Measurements from ENCODE around the gene NGFR.

The NGFR gene

DNA sequence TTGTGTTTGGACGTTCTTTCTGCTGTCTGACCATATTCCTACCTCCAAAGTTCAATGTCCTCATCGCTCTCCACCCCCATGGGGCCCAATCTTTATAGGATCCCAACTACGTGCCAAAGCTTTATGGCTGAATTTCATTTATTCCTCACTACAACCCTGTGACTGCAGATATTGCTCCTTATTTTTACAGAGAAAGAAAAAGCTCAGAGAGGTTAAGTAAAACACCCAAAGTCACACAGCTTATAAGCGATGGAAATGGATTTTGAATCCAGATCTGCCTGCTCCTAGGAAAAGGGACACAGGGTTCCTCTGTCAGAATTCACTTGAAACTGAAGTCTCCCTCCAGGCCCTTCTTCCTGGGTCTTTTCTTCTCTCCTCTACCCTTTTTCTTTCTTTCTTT, 9.3 kb downstream of the NGFR start:
- Histone ChIP-seq H3K4me1 (no peaks in the 10 kb centered on the region), H3K9ac (no peak overlapping the region), H3K27ac (no peak overlapping the region), H3K4me2 (ENCODE audit: low read length) (no peak overlapping the region), H2AFZ (no peak overlapping the region), H3K36me3 (ENCODE audit: control insufficient read depth, insufficient read depth, low read length) (no peaks in the 10 kb centered on the region), H3K27me3 (ENCODE audit: control insufficient read depth, insufficient read depth, low read length) (no peaks in the 10 kb centered on the region), H3K9me3 (ENCODE audit: control insufficient read depth, low read length) (no peaks in the 10 kb centered on the region), H3K79me2 (no peaks in the 10 kb centered on the region), H3K4me3 (ENCODE audit: low read depth, low read length) (no peak overlapping the region)
- TF ChIP-seq, protein P1, sequence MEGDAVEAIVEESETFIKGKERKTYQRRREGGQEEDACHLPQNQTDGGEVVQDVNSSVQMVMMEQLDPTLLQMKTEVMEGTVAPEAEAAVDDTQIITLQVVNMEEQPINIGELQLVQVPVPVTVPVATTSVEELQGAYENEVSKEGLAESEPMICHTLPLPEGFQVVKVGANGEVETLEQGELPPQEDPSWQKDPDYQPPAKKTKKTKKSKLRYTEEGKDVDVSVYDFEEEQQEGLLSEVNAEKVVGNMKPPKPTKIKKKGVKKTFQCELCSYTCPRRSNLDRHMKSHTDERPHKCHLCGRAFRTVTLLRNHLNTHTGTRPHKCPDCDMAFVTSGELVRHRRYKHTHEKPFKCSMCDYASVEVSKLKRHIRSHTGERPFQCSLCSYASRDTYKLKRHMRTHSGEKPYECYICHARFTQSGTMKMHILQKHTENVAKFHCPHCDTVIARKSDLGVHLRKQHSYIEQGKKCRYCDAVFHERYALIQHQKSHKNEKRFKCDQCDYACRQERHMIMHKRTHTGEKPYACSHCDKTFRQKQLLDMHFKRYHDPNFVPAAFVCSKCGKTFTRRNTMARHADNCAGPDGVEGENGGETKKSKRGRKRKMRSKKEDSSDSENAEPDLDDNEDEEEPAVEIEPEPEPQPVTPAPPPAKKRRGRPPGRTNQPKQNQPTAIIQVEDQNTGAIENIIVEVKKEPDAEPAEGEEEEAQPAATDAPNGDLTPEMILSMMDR (IDR thresholded peaks at IDR 0.05) = no peak

DNA sequence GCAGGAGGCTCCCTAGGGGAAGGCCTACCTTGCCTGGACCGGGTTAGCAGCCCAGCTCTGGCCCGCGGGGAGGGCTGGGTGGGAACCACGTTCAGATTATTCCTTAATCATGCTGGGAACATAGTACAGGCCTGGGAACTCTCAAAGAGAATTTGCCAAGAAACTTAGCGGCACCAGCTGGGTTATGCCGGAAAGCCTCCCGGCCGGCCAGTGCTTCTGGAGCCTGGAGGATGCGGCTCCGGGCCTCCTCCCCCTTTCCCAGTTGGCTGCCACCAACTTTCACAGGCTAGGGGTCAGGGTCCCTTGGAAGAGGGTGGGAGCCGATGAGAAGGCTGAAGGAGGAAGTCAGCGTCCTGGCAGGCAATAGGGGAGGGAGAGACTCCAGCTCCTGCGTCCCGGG, 10.8 kb downstream of the NGFR start:
- Histone ChIP-seq H3K36me3 (ENCODE audit: control insufficient read depth, insufficient read depth, low read length) (no peaks in the 10 kb centered on the region), H3K9me3 (ENCODE audit: control insufficient read depth, low read length) (no peaks in the 10 kb centered on the region), H3K27me3 (ENCODE audit: control insufficient read depth, insufficient read depth, low read length) (no peaks in the 10 kb centered on the region), H3K79me2 (no peaks in the 10 kb centered on the region), H3K27ac (no peak overlapping the region), H3K9ac (no peak overlapping the region), H3K4me1 (no peaks in the 10 kb centered on the region), H3K4me2 (ENCODE audit: low read length) (no peak overlapping the region), H2AFZ (no peak overlapping the region), H3K4me3 (ENCODE audit: low read depth, low read length) (no peak overlapping the region)
- TF ChIP-seq, protein P1 (IDR thresholded peaks at IDR 0.05) = no peak

DNA sequence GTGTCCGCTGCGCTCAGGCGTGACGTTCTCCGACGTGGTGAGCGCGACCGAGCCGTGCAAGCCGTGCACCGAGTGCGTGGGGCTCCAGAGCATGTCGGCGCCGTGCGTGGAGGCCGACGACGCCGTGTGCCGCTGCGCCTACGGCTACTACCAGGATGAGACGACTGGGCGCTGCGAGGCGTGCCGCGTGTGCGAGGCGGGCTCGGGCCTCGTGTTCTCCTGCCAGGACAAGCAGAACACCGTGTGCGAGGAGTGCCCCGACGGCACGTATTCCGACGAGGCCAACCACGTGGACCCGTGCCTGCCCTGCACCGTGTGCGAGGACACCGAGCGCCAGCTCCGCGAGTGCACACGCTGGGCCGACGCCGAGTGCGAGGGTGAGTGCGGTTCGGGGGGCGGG, 11.2 kb downstream of the NGFR start:
- no peaks in the 10 kb centered on the region for H3K79me2 ChIP-seq
- H2AFZ ChIP-seq = no peak overlapping the region
- H3K27ac ChIP-seq = no peak overlapping the region
- H3K27me3 ChIP-seq (ENCODE audit: control insufficient read depth, insufficient read depth, low read length) = no peaks in the 10 kb centered on the region
- no peaks in the 10 kb centered on the region for H3K36me3 ChIP-seq (ENCODE audit: control insufficient read depth, insufficient read depth, low read length)
- no peak overlapping the region for H3K4me3 ChIP-seq (ENCODE audit: low read depth, low read length)
- TF ChIP-seq, protein P1 (IDR thresholded peaks at IDR 0.05) = no peak
- H3K9me3 ChIP-seq (ENCODE audit: control insufficient read depth, low read length) = no peaks in the 10 kb centered on the region
- no peaks in the 10 kb centered on the region for H3K4me1 ChIP-seq
- no peak overlapping the region for H3K9ac ChIP-seq
- H3K4me2 ChIP-seq (ENCODE audit: low read length) = no peak overlapping the region

DNA sequence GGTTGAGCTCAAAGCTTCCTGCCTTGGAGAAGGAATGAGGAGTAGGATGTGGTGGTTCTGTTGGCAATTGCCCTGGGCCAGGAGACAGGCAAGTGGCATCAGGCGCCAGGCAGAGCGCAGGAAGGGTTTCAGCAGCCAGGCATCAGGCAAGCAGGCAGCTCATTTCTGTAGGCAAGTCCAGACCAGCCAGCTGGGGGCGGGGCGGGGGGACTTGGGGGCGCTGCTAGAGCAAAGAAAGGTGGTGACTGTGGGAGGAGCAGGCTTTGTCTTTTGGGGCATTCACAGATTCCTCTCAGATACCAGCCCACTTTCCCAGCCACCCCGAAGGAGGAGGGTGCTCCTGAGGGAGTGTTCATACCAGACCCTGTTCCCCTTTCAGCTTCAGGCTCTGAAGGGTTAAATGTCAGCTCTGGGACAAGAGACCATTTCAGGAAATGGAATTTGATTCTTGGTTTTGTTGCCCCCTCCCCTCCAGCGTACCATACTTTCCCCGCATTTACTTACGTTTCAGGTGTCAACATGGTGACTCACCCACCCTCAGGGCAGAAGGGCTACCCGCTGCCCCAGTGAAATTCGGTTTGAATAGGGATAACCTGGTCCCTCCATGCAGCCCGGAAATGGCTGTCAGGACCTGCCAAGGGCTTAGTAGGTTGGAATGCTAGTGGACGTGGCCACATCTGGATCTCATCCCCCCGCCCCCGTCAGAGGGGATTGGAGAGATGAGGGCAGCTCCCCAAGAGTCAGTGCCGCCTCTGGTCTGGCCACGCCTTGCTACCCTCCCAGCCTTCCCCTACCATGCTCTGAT, 13.2 kb downstream of the NGFR start:
- H3K27me3 ChIP-seq (ENCODE audit: control insufficient read depth, insufficient read depth, low read length) = no peaks in the 10 kb centered on the region
- no peaks in the 10 kb centered on the region for H3K36me3 ChIP-seq (ENCODE audit: control insufficient read depth, insufficient read depth, low read length)
- no peak overlapping the region for H2AFZ ChIP-seq
- H3K4me1 ChIP-seq = no peaks in the 10 kb centered on the region
- H3K4me3 ChIP-seq (ENCODE audit: low read depth, low read length) = no peak overlapping the region
- TF ChIP-seq, protein P1 (IDR thresholded peaks at IDR 0.05) = no peak
- no peak overlapping the region for H3K27ac ChIP-seq
- H3K79me2 ChIP-seq = no peaks in the 10 kb centered on the region
- no peak overlapping the region for H3K4me2 ChIP-seq (ENCODE audit: low read length)
- no peaks in the 10 kb centered on the region for H3K9me3 ChIP-seq (ENCODE audit: control insufficient read depth, low read length)
- no peak overlapping the region for H3K9ac ChIP-seq

All from parathyroid adenoma (tissue), 2 donors.